ENCODE measurements around the gene CLK3. TPM values are rescaled to one million over a fixed set of nuclear protein-coding genes. Genes with fewer than 3 reads are reported as not detected.

The CLK3 gene
- total RNA-seq, 4 donors from 2014 or later: 96.7 to 230 (median 117) TPM

GRCh38 chr15:74624020-74624602 lies 8.5 kb downstream of the CLK3 start:
- no peak overlapping the region for H3K4me3 ChIP-seq (ENCODE audit: low read depth, poor library complexity, severe bottlenecking)
- DNase-seq (ENCODE audit: low spot score in 2 of 2): no peak
- TF ChIP-seq CTCF (IDR thresholded peaks at IDR 0.05): no peak
- TF ChIP-seq POLR2A (IDR thresholded peaks at IDR 0.05): no peak
- WGBS, 2 donors: 77 to 81% methylated on average over 7 of the region's 7 CpGs
- intact Hi-C loops (cut with DNase I; ENCODE audit: low total_unique reads): no loop called here

GRCh38 chr15:74625693-74626092 lies 10.1 kb downstream of the CLK3 start:
- no peak for DNase-seq (ENCODE audit: low spot score in 2 of 2)
- TF ChIP-seq CTCF (IDR thresholded peaks at IDR 0.05) (no peak), POLR2A (IDR thresholded peaks at IDR 0.05) (no peak)
- no peak overlapping the region for H3K4me3 ChIP-seq (ENCODE audit: low read depth, poor library complexity, severe bottlenecking)
- intact Hi-C loops (cut with DNase I; ENCODE audit: low total_unique reads): no loop called here
- 74 to 85% methylated on average over 6 of the region's 6 CpGs for WGBS, 2 donors

- intact Hi-C loops (cut with DNase I; ENCODE audit: low total_unique reads): no loop called here
- TF ChIP-seq POLR2A (IDR thresholded peaks at IDR 0.05) (no peak), CTCF (IDR thresholded peaks at IDR 0.05) (no peak)
- DNase-seq (ENCODE audit: low spot score in 2 of 2): no peak
- no peak overlapping the region for H3K4me3 ChIP-seq (ENCODE audit: low read depth, poor library complexity, severe bottlenecking)
- WGBS, 2 donors: 93 to 94% methylated on average over 6 to 7 of the region's 7 CpGs
These were observed 10.7 kb downstream of the CLK3 start for GRCh38 chr15:74626336-74626735.

GRCh38 chr15:74626752-74627692 lies 11.4 kb downstream of the CLK3 start:
- 85 to 87% methylated on average over 8 to 10 of the region's 10 CpGs for WGBS, 2 donors
- intact Hi-C loops (cut with DNase I; ENCODE audit: low total_unique reads): no loop called here
- H3K4me3 ChIP-seq (ENCODE audit: low read depth, poor library complexity, severe bottlenecking): no peak overlapping the region
- no peak for TF ChIP-seq POLR2A (IDR thresholded peaks at IDR 0.05)
- no peak for DNase-seq (ENCODE audit: low spot score in 2 of 2)

- TF ChIP-seq POLR2A (IDR thresholded peaks at IDR 0.05) (no peak), CTCF (IDR thresholded peaks at IDR 0.05) (no peak)
- WGBS, 2 donors: 35 to 60% methylated on average over 4 to 5 of the region's 5 CpGs
- no peak for DNase-seq (ENCODE audit: low spot score in 2 of 2)
- H3K4me3 ChIP-seq (ENCODE audit: low read depth, poor library complexity, severe bottlenecking): no peak overlapping the region
- intact Hi-C loops (cut with DNase I; ENCODE audit: low total_unique reads): no loop called here
These were observed 12.1 kb downstream of the CLK3 start for GRCh38 chr15:74627766-74628165.

- intact Hi-C loops (cut with DNase I; ENCODE audit: low total_unique reads): no loop called here
- TF ChIP-seq CTCF (IDR thresholded peaks at IDR 0.05) (no peak), POLR2A (IDR thresholded peaks at IDR 0.05) (no peak)
- WGBS, 2 donors: 73 to 76% methylated on average over 3 of the region's 3 CpGs
- no peak for DNase-seq (ENCODE audit: low spot score in 2 of 2)
- no peak overlapping the region for H3K4me3 ChIP-seq (ENCODE audit: low read depth, poor library complexity, severe bottlenecking)
These were observed 12.6 kb downstream of the CLK3 start for GRCh38 chr15:74628199-74628598.
